T1000 (cell line): ENCODE results near the gene KCNK4.

ENCODE experiments used
- DNase-seq: peaks from one replicate; lab custom pipeline; 2025; ENCODE audit warnings: mixed read lengths; lab: John Stamatoyannopoulos, UW

KCNK4 gene

GRCh38 chr11:64347193-64347867, 56.2 kb downstream of the KCNK4 start:
- DNase-seq: no peak

- DNase-seq: no peak
Measured at GRCh38 chr11:64348383-64349024, 57.4 kb downstream of the KCNK4 start.

DNA sequence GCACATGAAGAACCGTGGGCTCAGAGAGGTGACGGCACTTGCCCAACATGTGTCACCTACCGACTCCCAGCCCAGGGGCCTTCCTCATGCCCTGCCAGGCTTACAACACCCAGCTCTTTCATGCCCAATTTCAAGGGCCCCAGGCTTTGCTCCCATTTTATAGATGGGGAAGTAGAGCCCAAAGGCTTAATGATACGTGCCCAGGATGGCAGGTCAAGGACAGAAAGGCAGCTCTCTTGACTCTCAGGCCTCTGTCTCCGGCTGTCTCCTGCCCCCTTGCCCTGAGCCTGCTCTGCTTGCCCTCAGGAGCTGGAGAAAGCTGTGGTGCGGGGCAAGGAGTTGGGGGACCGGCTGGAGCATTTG, 57.9 kb downstream of the KCNK4 start:
- DNase-seq: no peak

- DNase-seq: no peak
Measured at GRCh38 chr11:64349404-64349803, 58.3 kb downstream of the KCNK4 start.
